ENCODE data around the gene PRDM15.

The PRDM15 gene

DNA sequence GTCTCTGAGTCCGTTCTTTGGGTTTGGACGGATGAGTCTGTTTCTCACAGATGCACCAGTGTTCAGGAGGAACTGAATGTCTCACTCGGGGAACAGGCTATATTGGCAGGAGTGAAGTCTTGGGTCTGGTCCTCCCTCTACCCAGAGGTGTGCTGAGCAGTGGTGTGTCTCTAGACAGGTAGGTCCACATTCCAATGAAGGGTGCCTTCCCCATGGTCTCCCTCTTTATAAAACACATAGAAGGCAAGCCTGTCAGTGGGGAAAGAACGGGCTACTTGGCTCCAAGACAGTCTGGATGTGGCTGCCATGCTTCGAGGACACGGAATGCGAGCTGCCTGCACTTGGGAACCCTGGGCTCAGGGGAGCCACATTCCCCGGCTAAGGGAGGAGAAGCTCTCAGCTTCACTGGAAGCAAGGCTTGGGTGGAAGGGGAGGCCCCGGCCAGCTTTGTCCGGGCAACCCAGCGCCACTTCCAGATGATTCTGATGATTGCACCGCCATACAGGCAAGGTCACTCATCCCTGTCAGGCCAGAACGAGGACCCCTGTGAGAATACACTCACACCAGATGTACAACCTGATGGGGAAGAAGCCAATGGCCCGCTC, 82.6 kb downstream of the PRDM15 start:
- Histone ChIP-seq H3K79me2 (ENCODE audit: control insufficient read depth, insufficient read depth, low read length, poor library complexity) (no peaks in the 10 kb centered on the region), H4K8ac (ENCODE audit: low read depth, low read length) (no peak overlapping the region), H3K27ac (ENCODE audit: low read depth, low read length) (no peak overlapping the region), H3K36me3 (ENCODE audit: control insufficient read depth in 1 of 2, insufficient read depth in 2 of 2, low read length in 2 of 2) (peaks cover 13 to 16% of the 10 kb centered on the region in 2 experiments), H4K12ac (ENCODE audit: low read depth, low read length) (no peak overlapping the region), H3K9ac (ENCODE audit: low read length) (no peak overlapping the region), H3K14ac (ENCODE audit: low read length) (no peak overlapping the region), H3K27me3 (ENCODE audit: insufficient read depth, low read length) (no peaks in the 10 kb centered on the region), H3K23ac (ENCODE audit: low read length) (no peak overlapping the region), H3K9me3 (ENCODE audit: insufficient read depth, low read depth, low read length) (peaks cover 2% of the 10 kb centered on the region), H2BK12ac (ENCODE audit: low read length) (no peak overlapping the region), H3K18ac (ENCODE audit: low read length) (no peak overlapping the region), H2BK120ac (ENCODE audit: insufficient read depth, low read length, poor library complexity) (no peak overlapping the region), H3K4me3 (ENCODE audit: low read depth, low read length) (no peak overlapping the region), H2AFZ (ENCODE audit: insufficient read depth, low read length, poor library complexity) (no peak overlapping the region), H2BK5ac (ENCODE audit: low read depth, low read length, poor library complexity) (no peak overlapping the region), H3K79me1 (ENCODE audit: low read length) (no peaks in the 10 kb centered on the region), H4K91ac (ENCODE audit: low read depth, low read length) (no peak overlapping the region), H3K4ac (ENCODE audit: low read depth, low read length) (no peak overlapping the region), H3K4me1 (ENCODE audit: control insufficient read depth in 1 of 2, insufficient read depth in 2 of 2, low read length in 2 of 2) (peaks cover 5 to 7% of the 10 kb centered on the region in 2 experiments), H3K4me2 (ENCODE audit: low read length) (no peak overlapping the region), H2AK5ac (ENCODE audit: low read length) (no peak overlapping the region)
- no CpG with 5 or more reads among the region's 14 CpGs for WGBS (ENCODE audit: extremely low coverage, insufficient coverage, insufficient read length)
- DNase-seq: peak in 1 of 2 donors; percentile 57

- no peaks in the 10 kb centered on the region for H3K27me3 ChIP-seq (ENCODE audit: insufficient read depth, low read length)
- H3K79me1 ChIP-seq (ENCODE audit: low read length): no peaks in the 10 kb centered on the region
- no peak overlapping the region for H4K91ac ChIP-seq (ENCODE audit: low read depth, low read length)
- no peak overlapping the region for H3K4ac ChIP-seq (ENCODE audit: low read depth, low read length)
- H2AFZ ChIP-seq (ENCODE audit: insufficient read depth, low read length, poor library complexity): no peak overlapping the region
- H2BK5ac ChIP-seq (ENCODE audit: low read depth, low read length, poor library complexity): no peak overlapping the region
- no peak overlapping the region for H3K27ac ChIP-seq (ENCODE audit: low read depth, low read length)
- peaks cover 5 to 7% of the 10 kb centered on the region in 2 experiments for H3K4me1 ChIP-seq (ENCODE audit: control insufficient read depth in 1 of 2, insufficient read depth in 2 of 2, low read length in 2 of 2)
- no peak for DNase-seq
- no peak overlapping the region for H2BK12ac ChIP-seq (ENCODE audit: low read length)
- no peak overlapping the region for H3K14ac ChIP-seq (ENCODE audit: low read length)
- peaks cover 2% of the 10 kb centered on the region for H3K9me3 ChIP-seq (ENCODE audit: insufficient read depth, low read depth, low read length)
- no peak overlapping the region for H3K9ac ChIP-seq (ENCODE audit: low read length)
- H3K18ac ChIP-seq (ENCODE audit: low read length): no peak overlapping the region
- H4K8ac ChIP-seq (ENCODE audit: low read depth, low read length): no peak overlapping the region
- H3K79me2 ChIP-seq (ENCODE audit: control insufficient read depth, insufficient read depth, low read length, poor library complexity): no peaks in the 10 kb centered on the region
- no peak overlapping the region for H2AK5ac ChIP-seq (ENCODE audit: low read length)
- peaks cover 7% of the 10 kb centered on the region in 2 experiments for H3K36me3 ChIP-seq (ENCODE audit: control insufficient read depth in 1 of 2, insufficient read depth in 2 of 2, low read length in 2 of 2)
- H4K12ac ChIP-seq (ENCODE audit: low read depth, low read length): no peak overlapping the region
- no CpG with 5 or more reads among the region's 3 CpGs for WGBS (ENCODE audit: extremely low coverage, insufficient coverage, insufficient read length)
- H3K4me2 ChIP-seq (ENCODE audit: low read length): no peak overlapping the region
- no peak overlapping the region for H3K4me3 ChIP-seq (ENCODE audit: low read depth, low read length)
- H2BK120ac ChIP-seq (ENCODE audit: insufficient read depth, low read length, poor library complexity): no peak overlapping the region
- no peak overlapping the region for H3K23ac ChIP-seq (ENCODE audit: low read length)
Measured at GRCh38 chr21:41795726-41796125, 83.4 kb downstream of the PRDM15 start.

DNA sequence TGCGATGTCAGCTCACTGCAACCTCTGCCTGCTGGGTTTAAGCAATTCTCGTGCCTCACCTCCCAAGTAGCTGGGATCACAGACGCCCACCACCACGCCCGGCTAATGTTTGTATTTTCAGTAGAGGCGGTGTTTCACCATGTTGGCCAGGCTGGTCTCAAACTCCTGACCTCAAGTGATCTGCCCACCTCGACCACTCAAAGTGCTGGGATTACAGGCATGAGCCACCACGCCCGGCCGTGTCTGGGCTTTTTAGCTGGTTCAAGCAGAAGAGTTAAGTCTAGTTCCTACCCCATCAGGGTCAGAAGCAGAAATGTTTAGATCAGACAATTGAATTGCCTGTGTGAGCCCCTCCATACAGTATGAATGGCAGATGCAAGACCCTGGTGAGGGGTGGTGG, 84.5 kb downstream of the PRDM15 start:
- Histone ChIP-seq H3K9ac (ENCODE audit: low read length) (no peak overlapping the region), H3K27me3 (ENCODE audit: insufficient read depth, low read length) (no peaks in the 10 kb centered on the region), H3K79me2 (ENCODE audit: control insufficient read depth, insufficient read depth, low read length, poor library complexity) (no peaks in the 10 kb centered on the region), H3K4me2 (ENCODE audit: low read length) (no peak overlapping the region), H3K4me3 (ENCODE audit: low read depth, low read length) (no peak overlapping the region), H3K23ac (ENCODE audit: low read length) (no peak overlapping the region), H3K4me1 (ENCODE audit: control insufficient read depth in 1 of 2, insufficient read depth in 2 of 2, low read length in 2 of 2) (peaks cover 5% of the 10 kb centered on the region in 2 experiments), H4K8ac (ENCODE audit: low read depth, low read length) (no peak overlapping the region), H3K4ac (ENCODE audit: low read depth, low read length) (no peak overlapping the region), H3K79me1 (ENCODE audit: low read length) (no peaks in the 10 kb centered on the region), H3K18ac (ENCODE audit: low read length) (no peak overlapping the region), H2AK5ac (ENCODE audit: low read length) (no peak overlapping the region), H4K91ac (ENCODE audit: low read depth, low read length) (no peak overlapping the region), H4K12ac (ENCODE audit: low read depth, low read length) (no peak overlapping the region), H3K36me3 (ENCODE audit: control insufficient read depth in 1 of 2, insufficient read depth in 2 of 2, low read length in 2 of 2) (peaks cover 7% of the 10 kb centered on the region in 2 experiments), H2AFZ (ENCODE audit: insufficient read depth, low read length, poor library complexity) (no peak overlapping the region), H2BK120ac (ENCODE audit: insufficient read depth, low read length, poor library complexity) (no peak overlapping the region), H3K14ac (ENCODE audit: low read length) (no peak overlapping the region), H3K27ac (ENCODE audit: low read depth, low read length) (no peak overlapping the region), H3K9me3 (ENCODE audit: insufficient read depth, low read depth, low read length) (peaks cover 2% of the 10 kb centered on the region), H2BK5ac (ENCODE audit: low read depth, low read length, poor library complexity) (no peak overlapping the region), H2BK12ac (ENCODE audit: low read length) (no peak overlapping the region)
- DNase-seq: no peak
- no CpG with 5 or more reads among the region's 10 CpGs for WGBS (ENCODE audit: extremely low coverage, insufficient coverage, insufficient read length)

GRCh38 chr21:41792711-41793110, 86.4 kb downstream of the PRDM15 start:
- no peak for DNase-seq
- Histone ChIP-seq H3K23ac (ENCODE audit: low read length) (no peak overlapping the region), H3K79me1 (ENCODE audit: low read length) (no peaks in the 10 kb centered on the region), H3K4me3 (ENCODE audit: low read depth, low read length) (no peak overlapping the region), H2AFZ (ENCODE audit: insufficient read depth, low read length, poor library complexity) (no peak overlapping the region), H3K36me3 (ENCODE audit: control insufficient read depth in 1 of 2, insufficient read depth in 2 of 2, low read length in 2 of 2) (peaks cover 2 to 3% of the 10 kb centered on the region in 2 experiments), H4K12ac (ENCODE audit: low read depth, low read length) (no peak overlapping the region), H3K4me2 (ENCODE audit: low read length) (no peak overlapping the region), H3K27me3 (ENCODE audit: insufficient read depth, low read length) (no peaks in the 10 kb centered on the region), H3K79me2 (ENCODE audit: control insufficient read depth, insufficient read depth, low read length, poor library complexity) (no peaks in the 10 kb centered on the region), H3K9ac (ENCODE audit: low read length) (no peak overlapping the region), H3K14ac (ENCODE audit: low read length) (no peak overlapping the region), H3K18ac (ENCODE audit: low read length) (no peak overlapping the region), H3K27ac (ENCODE audit: low read depth, low read length) (no peak overlapping the region), H3K4ac (ENCODE audit: low read depth, low read length) (no peak overlapping the region), H2BK12ac (ENCODE audit: low read length) (no peak overlapping the region), H2BK120ac (ENCODE audit: insufficient read depth, low read length, poor library complexity) (no peak overlapping the region), H4K8ac (ENCODE audit: low read depth, low read length) (no peak overlapping the region), H4K91ac (ENCODE audit: low read depth, low read length) (no peak overlapping the region), H2BK5ac (ENCODE audit: low read depth, low read length, poor library complexity) (no peak overlapping the region), H2AK5ac (ENCODE audit: low read length) (no peak overlapping the region), H3K4me1 (ENCODE audit: control insufficient read depth in 1 of 2, insufficient read depth in 2 of 2, low read length in 2 of 2) (peaks cover 4 to 5% of the 10 kb centered on the region in 2 experiments), H3K9me3 (ENCODE audit: insufficient read depth, low read depth, low read length) (peaks cover 2% of the 10 kb centered on the region)
- no CpG with 5 or more reads among the region's 3 CpGs for WGBS (ENCODE audit: extremely low coverage, insufficient coverage, insufficient read length)
